Muscle layer of colon (tissue), 2 donors: ENCODE results near the gene CAV2.

ENCODE experiments used
- H3K27ac ChIP-seq: one replicate; pipeline ENCODE4 v1.7.0; 2013; ENCODE audit warnings: low read depth, mild to moderate bottlenecking, low read length, moderate library complexity
- H3K27me3 ChIP-seq, 2 donors: one replicate each; pipeline ENCODE4 v1.7.0; 2013; ENCODE audit warnings: low read length in 2 of 2, mild to moderate bottlenecking in 2 of 2; ENCODE audit not compliant: insufficient read depth in 2 of 2, control insufficient read depth in 1 of 2
- H3K36me3 ChIP-seq: one replicate; pipeline ENCODE4 v1.7.0; 2013; ENCODE audit warnings: mild to moderate bottlenecking, low read length; ENCODE audit not compliant: insufficient read depth
- H3K4me1 ChIP-seq: one replicate; pipeline ENCODE4 v1.7.0; 2013; ENCODE audit warnings: mild to moderate bottlenecking, low read length; ENCODE audit not compliant: insufficient read depth
- H3K4me3 ChIP-seq, 2 donors: one replicate each; pipeline ENCODE4 v1.7.0; 2013; ENCODE audit warnings: low read length in 2 of 2, low read depth in 1 of 2, mild to moderate bottlenecking in 1 of 2, moderate library complexity in 1 of 2
- H3K9ac ChIP-seq: one replicate; pipeline ENCODE4 v1.7.0; 2013; ENCODE audit warnings: low read length
- H3K9me3 ChIP-seq: one replicate; pipeline ENCODE4 v1.7.0; 2013; ENCODE audit warnings: mild to moderate bottlenecking, low read length
- donor health status: abdominal sarcoma.
- donor health status: Adenocarcinoma of cecum.

The CAV2 gene

DNA sequence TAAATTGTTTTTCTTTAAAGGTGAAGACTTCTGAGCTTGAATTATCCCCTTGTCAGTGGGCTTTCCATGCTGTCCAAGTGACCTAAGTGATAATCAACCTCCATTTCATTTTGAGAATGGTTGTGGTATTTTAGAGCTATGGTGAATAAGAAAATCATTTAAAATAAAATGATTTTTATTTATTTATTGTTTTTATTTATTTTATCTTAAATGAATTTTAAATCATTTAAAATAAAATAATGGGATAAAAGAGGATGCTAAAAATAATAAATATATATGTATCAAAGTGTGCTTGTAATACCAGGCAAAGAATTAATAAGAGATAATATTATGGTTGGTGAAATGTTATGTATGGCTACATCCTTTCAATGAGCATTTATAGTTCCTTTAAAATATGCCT, 49.8 kb downstream of the CAV2 start:
- Histone ChIP-seq H3K27ac (no peak overlapping the region), H3K4me3 (no peak overlapping the region), H3K9me3 (no peaks in the 10 kb centered on the region), H3K4me1 (peaks cover 81% of the 10 kb centered on the region), H3K27me3 (no peaks in the 10 kb centered on the region), H3K9ac (no peak overlapping the region), H3K36me3 (peaks cover 46% of the 10 kb centered on the region)

DNA sequence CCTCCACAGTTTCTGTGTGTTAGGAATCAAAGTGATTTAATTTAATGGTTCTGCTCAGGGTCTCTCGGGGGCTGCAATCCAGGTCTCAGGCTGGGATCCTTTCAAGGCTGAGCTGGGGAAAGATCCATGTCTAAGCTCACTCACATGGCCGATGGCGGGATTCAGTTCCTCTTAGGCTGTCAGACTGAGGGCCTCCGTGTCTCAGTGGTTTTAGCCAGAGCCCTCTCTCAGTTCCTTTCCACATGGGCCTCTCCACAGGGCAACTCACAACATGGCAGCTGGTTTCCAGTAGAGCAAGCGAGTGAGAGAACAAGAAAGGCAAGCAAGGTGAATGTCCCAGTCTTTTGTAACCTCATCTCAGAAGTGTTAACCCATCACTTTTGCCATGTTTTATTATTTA, 52.2 kb downstream of the CAV2 start:
- Histone ChIP-seq H3K9me3 (no peaks in the 10 kb centered on the region), H3K9ac (no peak overlapping the region), H3K27ac (peak overlapping the region; percentile 10), H3K36me3 (peaks cover 38% of the 10 kb centered on the region), H3K4me1 (peaks cover 71% of the 10 kb centered on the region), H3K27me3 (no peaks in the 10 kb centered on the region), H3K4me3 (no peak overlapping the region)

DNA sequence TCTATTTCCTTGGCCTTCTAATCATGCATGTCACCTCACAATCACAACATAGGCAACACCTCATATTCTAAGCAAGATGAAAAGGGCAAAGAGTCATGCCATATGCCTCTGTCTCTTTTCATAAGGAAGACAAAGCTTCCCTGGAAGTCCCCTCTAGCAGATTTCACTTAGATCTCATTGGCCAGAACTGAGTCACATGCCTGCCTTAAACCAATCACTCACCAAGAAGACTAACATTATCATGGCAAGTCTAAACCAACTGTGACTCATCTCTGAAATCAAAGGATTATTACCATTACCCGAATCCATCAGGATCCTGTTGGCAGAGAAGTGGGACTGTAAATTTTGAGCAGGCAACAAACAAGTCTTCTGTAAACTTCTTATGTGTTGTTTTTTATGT, 53.1 kb downstream of the CAV2 start:
- Histone ChIP-seq H3K9ac (no peak overlapping the region), H3K27ac (no peak overlapping the region), H3K4me1 (peaks cover 68% of the 10 kb centered on the region)

DNA sequence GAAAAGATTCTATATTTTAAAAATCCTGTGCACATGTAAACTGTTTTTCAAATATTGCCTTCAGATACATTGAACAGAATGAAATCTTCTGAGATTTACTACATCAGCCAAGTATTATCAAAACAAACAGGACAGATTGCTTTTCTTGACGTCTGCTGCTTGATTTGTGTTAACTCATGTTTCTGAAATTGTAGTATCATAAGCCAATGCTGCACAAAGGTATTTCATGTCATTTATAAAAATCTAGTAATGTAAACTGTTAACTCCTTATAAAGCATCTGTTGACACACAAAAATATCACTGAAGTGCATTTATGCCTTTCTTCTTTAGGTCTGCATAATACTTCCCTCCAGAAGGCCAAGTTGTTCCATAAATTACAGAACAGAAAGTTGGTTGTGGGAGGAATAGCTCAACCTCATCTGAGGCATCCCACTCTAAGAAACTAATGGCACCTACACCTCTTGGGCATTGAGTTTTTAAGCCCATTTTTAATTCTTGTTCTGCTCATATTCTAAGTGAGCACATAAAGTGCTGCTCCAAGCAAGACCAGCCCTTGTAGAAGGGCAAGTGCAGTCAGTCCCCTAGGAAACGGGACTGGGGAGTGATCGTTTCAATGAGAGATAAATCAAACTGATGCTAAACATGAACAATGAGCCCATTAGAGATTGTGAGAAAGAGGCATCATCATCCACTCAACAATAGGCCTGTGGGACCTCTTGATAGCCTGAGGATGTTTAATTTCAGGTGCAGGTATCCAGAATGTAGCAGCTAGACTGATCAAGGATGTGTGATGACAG, 53.8 kb downstream of the CAV2 start:
- no peak overlapping the region for H3K9ac ChIP-seq
- H3K36me3 ChIP-seq: peaks cover 25% of the 10 kb centered on the region
- no peaks in the 10 kb centered on the region for H3K9me3 ChIP-seq
- no peaks in the 10 kb centered on the region for H3K27me3 ChIP-seq
- no peak overlapping the region for H3K4me3 ChIP-seq
- peaks cover 60% of the 10 kb centered on the region for H3K4me1 ChIP-seq
- H3K27ac ChIP-seq: peak overlapping the region; percentile 21

More for the DNA sequence above, 53.1 kb downstream of the CAV2 start:
- Histone ChIP-seq H3K9me3 (no peaks in the 10 kb centered on the region), H3K4me3 (no peak overlapping the region), H3K27me3 (no peaks in the 10 kb centered on the region), H3K36me3 (peaks cover 32% of the 10 kb centered on the region)

DNA sequence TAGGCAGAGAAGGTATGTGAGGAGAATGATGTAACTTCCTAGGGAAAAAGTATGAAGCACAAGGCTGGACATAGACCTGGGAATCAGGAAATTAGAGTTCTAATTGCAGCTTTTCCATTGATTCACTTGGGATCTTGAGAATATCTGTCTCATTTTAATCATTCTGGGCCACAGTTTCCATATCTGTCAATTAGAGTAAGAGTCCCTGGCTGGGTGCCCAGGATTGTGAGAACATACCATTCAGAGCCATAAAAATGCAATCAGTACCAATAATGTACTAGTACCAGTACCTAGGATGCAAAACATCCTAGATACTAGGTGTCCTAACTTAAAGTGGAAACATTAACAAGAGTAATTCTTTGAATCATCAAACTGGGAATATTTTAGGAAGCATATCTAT, 54.9 kb downstream of the CAV2 start:
- no peaks in the 10 kb centered on the region for H3K9me3 ChIP-seq
- no peaks in the 10 kb centered on the region for H3K27me3 ChIP-seq
- no peak overlapping the region for H3K4me3 ChIP-seq
- peaks cover 22% of the 10 kb centered on the region for H3K36me3 ChIP-seq
- H3K4me1 ChIP-seq: peaks cover 67% of the 10 kb centered on the region
- H3K9ac ChIP-seq: no peak overlapping the region
- no peak overlapping the region for H3K27ac ChIP-seq

DNA sequence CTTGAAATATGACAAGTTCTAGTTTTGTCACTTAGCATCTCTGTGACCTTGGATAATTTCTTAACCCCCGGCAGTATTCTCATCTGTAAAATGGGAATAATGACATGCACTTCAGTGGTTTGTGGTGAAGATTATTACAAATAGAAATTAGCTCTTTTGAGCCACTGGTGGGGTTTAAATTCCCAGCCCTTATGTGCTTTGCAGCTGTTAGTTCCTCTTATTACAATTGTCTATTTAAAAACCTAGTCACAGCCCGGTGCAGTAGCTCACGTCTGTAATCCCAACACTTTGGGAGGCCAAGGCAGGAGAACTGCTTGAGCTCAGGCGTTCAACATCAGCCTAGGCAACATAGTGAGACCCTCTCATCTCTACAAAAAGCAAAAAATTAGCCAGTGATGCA, 55.4 kb downstream of the CAV2 start:
- Histone ChIP-seq H3K4me1 (peaks cover 70% of the 10 kb centered on the region), H3K27ac (no peak overlapping the region)

DNA sequence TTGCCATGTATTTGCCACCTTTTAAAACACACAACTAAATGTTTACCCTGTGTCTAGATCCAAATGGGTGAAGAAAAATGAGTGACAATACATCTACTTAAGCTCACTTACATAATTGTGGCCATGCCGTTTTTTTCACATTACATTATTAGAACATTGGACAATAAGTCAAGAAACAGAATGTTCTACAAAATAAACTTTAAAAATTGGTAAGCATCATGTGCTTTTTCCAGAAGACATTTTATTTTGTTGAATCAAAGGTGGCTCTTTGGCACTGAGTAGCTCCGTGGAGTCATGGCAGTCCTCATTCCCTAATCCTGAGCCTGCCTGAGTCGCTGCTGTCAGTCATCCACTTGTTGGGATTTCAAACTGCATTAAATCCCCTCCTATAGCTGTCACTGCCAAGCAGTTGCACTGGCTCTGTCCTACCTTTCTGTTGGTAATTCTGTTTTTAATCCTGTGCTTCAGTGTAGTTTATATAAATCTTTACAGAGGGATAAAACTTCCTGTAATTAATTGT, 57.6 kb downstream of the CAV2 start:
- H3K4me1 ChIP-seq: peaks cover 62% of the 10 kb centered on the region
- H3K27me3 ChIP-seq: no peaks in the 10 kb centered on the region
- H3K9me3 ChIP-seq: no peaks in the 10 kb centered on the region
- no peak overlapping the region for H3K9ac ChIP-seq
- no peak overlapping the region for H3K4me3 ChIP-seq
- peaks cover 22% of the 10 kb centered on the region for H3K36me3 ChIP-seq
- H3K27ac ChIP-seq: no peak overlapping the region

More for the DNA sequence above, 55.4 kb downstream of the CAV2 start:
- Histone ChIP-seq H3K9ac (no peak overlapping the region), H3K9me3 (no peaks in the 10 kb centered on the region), H3K36me3 (peaks cover 26% of the 10 kb centered on the region), H3K27me3 (no peaks in the 10 kb centered on the region), H3K4me3 (no peak overlapping the region)

DNA sequence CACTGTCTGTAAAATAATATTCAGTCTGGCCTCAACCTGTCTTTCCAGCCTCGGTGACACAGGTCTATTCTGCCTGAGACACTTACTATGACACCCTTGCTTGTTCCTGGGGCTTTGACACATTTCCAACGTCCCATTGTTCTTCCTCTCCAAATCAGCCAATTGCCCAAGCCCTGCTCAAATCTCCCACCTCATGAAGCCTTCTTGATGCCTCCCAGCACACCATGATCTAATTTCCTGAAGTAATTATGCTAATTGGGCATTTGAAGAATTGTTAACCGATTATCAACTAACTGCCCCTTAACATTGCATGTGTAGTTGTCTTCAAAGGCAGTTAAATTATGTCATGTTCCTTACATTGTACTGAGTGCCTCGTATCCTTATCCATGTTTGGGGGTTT, 58.4 kb downstream of the CAV2 start:
- H3K36me3 ChIP-seq: peaks cover 20% of the 10 kb centered on the region
- H3K27me3 ChIP-seq: no peaks in the 10 kb centered on the region
- no peak overlapping the region for H3K27ac ChIP-seq
- H3K4me3 ChIP-seq: no peak overlapping the region
- H3K4me1 ChIP-seq: peaks cover 54% of the 10 kb centered on the region
- H3K9ac ChIP-seq: no peak overlapping the region
- no peaks in the 10 kb centered on the region for H3K9me3 ChIP-seq
